GM19351 (cell line): ENCODE data around the gene ZCWPW1.
A peak's percentile ranks its signal among the peaks of the same experiment; 100 is the strongest.
"Not testable (repeated sequence)": the region's sequence is repeated elsewhere in the genome, so short reads cannot be mapped to it uniquely, and the experiment has no call there.

Experiments
- ATAC-seq: cut with Tn5 transposase; IDR thresholded peaks from one replicate; pipeline ENCODE4 v1.9.1; 2021; ENCODE audit warnings: mild to moderate bottlenecking, moderate library complexity; ENCODE audit not compliant: unreplicated experiment

Gene ZCWPW1

GRCh38 chr7:100455206-100455605 is 26.7 kb upstream of the ZCWPW1 start:
- ATAC-seq, result no peak

GRCh38 chr7:100453854-100454253 is 25.4 kb upstream of the ZCWPW1 start:
- ATAC-seq, result not testable (repeated sequence)

- no peak for ATAC-seq
Measured at GRCh38 chr7:100452513-100452912, 24.0 kb upstream of the ZCWPW1 start.

GRCh38 chr7:100449190-100449795 is 20.8 kb upstream of the ZCWPW1 start:
- no peak for ATAC-seq

- not testable (repeated sequence) for ATAC-seq
Measured at GRCh38 chr7:100447363-100447762, 18.9 kb upstream of the ZCWPW1 start.

GRCh38 chr7:100446040-100446439 is 17.5 kb upstream of the ZCWPW1 start:
- ATAC-seq, result no peak

GRCh38 chr7:100444311-100445278 is 16.1 kb upstream of the ZCWPW1 start:
- ATAC-seq, result no peak

GRCh38 chr7:100443096-100443840 is 14.8 kb upstream of the ZCWPW1 start:
- ATAC-seq, result no peak

GRCh38 chr7:100441641-100442535 is 13.4 kb upstream of the ZCWPW1 start:
- ATAC-seq, result no peak

GRCh38 chr7:100439244-100439643 is 10.7 kb upstream of the ZCWPW1 start:
- not testable (repeated sequence) for ATAC-seq

- ATAC-seq, result not testable (repeated sequence)
Measured at GRCh38 chr7:100438731-100439130, 10.2 kb upstream of the ZCWPW1 start.

- ATAC-seq, result no peak
Measured at GRCh38 chr7:100438172-100438571, 9.7 kb upstream of the ZCWPW1 start.

GRCh38 chr7:100437150-100438100 is 8.9 kb upstream of the ZCWPW1 start:
- ATAC-seq, result no peak

- ATAC-seq, result peak; percentile 25
Measured at GRCh38 chr7:100435401-100436304, 7.2 kb upstream of the ZCWPW1 start.

- no peak for ATAC-seq
Measured at GRCh38 chr7:100434297-100435144, 6.0 kb upstream of the ZCWPW1 start.

GRCh38 chr7:100433592-100434296 is 5.2 kb upstream of the ZCWPW1 start:
- no peak for ATAC-seq

GRCh38 chr7:100433276-100433591 is 4.7 kb upstream of the ZCWPW1 start:
- no peak for ATAC-seq
